Activated CD4-positive, CD25-positive, alpha-beta regulatory T cell (primary cell): ENCODE results near the gene LMAN1L.

Source experiments
- DNase-seq, 4 experiments: peaks; one replicate each; lab custom pipeline; 2025; lab: John Stamatoyannopoulos, UW

LMAN1L gene

DNA sequence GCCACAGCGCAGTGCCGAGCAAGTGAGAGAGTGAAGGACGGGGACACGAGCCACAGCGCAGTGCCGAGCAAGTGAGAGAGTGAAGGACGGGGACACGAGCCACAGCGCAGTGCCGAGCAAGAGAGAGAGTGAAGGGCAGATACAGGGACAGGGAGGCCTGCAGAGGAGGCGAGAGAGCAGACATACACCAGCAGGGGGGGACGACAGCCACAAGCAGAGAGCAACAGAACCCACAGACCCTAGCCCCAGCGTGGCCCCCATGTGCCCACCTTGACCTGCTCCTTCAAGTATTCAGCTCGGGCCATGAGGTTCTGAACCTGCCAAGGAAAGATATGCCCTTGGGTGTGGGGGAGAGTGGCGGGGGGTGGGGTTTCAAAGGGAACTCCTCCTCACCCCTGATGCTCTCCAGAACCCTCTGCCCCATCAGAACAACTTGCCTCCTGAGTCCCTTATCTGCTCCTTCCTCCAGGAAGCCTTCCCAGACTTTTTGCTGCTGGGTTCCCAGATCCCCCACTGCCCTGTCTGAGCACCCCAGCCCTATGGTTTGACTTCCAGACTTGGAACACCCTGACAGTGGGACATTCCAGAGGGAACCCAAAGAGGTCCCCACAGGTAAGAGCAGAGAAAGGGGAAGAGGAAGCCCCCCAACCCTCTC is 25.0 kb downstream of the LMAN1L start:
- DNase-seq = no peak

DNA sequence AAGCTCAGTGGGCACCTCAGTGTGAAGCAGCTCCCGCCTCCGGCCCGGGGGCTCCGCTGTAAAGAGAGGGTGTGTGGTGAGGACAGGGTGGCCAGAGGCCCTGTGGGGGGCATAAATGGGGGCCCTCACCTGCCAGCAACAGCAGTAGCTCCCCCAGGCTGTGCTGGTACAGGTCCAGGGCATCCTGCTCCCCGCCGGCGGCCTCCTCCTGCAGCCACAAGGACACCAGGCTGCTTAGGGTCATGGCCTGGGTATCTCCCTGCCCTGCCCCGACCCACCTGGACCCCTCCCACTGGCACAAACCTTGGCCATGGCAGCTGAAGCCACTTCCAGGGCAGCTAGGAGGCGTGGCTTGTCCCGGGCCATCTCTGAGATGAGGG is 25.5 kb downstream of the LMAN1L start:
- DNase-seq = no peak

DNA sequence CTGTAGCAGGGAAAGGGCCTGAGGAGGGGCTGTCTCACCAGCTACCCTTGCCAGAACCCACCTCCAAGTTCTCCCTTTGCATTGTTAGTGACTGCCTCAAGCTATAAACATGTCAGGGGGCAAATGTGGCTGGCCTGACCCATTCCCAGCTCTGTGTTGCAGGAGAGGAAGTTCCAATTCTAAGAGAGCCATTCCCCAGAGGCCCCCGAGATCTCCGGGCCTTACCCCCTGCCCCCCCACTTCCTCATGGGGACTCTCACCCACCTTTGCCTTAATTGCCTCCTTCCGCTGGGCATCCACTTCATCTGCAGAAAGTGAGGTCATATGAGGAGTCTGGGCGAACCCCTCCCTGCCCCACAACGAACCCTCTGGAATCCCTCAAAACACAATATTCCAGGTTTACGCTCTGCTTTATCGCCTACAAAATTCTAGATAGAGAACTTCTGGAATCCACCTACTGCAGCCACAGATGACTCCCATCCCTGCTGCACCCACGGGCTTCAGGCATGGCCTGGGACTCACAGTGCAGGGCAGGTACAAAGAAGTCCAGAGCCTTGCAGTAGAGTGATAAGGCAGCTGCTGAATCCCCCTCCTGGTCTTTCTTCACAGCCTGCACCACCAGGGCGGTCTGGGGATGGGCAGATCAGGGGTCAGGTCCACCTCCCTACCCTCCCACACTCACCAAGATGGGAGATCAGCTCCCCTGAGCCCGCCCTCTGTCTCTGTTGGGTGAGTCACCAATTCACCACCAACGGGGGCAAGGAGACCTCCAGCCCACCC is 26.3 kb downstream of the LMAN1L start:
- no peak for DNase-seq

DNA sequence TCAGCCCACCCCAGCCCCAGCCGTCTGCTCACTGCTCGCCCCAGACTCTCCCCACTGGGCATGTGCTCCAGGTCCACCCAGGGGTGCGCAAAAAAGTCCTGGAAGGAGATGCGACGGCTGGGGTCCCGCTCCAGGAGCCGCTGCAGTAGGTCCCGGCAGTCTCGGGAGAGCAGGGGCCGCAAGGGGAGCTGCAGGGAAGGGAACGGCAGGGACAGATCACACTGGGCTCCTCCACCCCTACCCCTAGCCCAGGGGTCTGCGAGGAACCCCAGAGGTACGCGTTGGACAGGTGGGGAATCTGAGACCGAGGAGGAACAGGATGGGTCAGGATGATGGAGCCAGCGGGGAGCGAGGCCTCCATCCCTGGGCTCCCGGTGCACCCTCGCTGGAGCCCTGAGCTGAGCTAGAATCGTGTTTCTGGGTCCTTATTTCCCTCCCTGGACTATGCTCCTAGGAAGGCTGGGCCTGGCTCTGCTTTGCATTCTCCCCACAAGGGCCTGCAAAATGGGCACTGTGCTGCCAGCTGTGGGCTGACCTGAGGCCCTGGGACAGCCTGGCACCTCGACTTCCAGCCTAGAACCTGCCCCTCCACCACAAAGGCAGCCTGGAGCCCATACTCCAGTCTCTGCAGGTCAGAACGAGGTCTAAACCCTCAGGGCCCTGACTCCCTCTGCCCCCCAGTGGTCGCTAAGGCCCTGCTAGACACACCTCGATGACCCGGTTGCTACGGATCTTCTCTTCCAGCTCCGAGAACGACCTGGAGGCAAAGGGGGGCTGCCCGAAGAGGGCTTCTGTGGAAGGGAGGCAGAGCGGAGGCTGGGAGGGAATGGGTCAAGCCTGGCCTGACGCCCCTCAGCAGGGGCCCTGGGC is 27.1 kb downstream of the LMAN1L start:
- DNase-seq = no peak

DNA sequence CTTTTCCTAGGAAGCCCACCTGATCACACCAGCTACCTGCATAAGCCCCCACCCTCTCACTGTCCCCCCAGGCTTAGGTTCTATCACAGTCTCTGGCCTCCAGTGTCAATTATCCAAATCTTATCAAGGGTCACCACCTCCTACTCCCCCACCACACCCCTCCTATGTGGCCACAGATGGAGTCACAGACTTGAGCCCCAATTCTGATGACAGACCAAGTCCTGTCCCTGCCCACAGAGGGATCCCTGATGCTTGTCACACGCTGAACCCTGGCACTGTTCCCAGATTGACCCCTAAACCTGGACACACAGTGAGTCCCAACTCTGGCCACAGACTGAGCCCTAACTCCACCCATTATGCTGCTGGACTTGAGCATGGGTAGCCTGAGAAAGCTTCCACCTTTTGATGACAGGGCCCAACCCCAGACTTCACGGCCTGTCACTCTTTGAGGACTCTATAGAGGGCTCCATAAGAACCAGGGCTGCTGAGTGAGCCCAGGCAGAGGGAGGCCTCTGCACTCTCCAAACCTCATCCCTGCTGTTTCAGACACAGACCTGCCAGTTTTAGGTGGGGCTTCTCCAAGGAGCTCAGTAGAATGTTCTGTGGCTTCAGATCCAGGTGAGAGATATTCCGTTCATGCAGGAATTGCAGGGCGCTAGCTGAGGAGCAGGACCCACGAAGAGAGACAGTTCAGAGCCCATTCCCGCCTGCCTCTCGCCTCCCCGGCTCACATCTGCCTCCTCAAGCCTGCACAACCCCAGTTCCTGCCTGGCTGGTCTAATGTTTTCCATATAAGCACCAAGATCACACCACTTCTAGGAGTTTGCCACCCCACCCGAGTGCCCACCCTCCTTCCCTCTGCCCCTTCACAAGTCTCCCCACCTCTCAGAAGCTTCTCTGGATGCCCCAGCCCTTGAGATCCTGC is 28.5 kb downstream of the LMAN1L start:
- no peak for DNase-seq

DNA sequence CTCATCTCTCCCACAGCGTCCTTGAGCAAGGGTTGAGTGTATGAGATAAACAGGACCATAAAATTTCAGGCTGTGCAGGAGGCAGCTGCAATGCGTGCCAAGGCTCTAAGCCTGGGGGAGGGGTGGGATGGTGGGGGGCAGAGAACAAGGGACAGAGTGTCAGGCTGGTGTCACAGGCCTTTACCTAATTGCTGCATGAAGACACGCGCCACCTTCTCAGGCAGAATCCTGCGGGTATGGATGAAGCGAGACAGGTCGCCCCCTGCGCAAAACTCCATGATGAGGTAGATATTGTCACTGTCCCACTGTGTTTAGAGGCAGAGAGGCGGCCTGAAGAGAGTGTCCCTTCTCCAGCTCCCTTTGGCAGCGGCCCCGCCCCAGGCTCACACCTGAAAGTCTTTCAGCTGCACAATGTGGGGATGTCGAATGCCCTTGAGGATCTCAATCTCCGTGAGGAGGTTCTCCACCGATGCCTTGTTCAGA is 29.3 kb downstream of the LMAN1L start:
- DNase-seq = no peak

DNA sequence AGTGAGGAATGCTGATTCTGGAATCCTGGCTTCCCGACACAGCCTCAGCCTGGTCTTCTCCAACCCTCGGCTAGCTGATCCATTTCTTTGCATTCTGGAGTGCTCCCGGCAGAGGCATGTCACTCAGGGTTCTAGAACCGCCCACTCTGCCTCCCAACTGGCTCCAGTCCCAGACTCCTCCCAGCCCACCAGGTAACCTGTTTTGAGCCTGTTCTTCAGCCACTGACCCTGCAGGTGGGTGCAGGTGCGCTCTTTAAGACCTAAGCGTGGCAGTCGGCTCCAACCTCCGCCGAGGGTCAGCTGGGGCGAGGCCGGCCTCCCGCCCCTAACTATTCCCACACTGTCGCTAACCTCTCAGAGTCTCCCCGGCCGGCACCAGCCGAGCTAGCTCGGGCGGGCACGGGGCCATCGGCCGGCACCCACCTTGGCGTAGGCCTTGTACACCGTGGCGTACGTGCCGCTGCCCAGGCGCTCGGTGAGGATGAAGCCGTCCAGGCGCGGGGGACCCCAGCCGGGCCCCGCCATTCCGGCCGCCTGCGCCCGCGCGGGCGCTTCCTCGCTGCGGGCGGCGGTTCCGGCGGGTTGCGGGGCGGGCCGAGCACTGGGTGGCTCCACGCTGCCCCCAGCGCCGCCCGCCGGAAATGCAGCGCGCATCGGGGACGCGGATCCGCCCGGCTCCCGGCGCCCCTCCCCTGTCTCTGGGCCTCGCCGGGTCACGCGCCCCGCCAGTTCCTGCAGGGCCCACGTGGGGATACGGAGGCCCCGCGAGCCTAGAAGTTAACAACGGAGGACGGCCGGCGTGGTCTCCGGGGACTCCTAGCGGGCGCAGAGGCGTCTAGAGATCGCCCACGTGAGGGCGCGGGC is 30.2 kb downstream of the LMAN1L start, which contains the start of gene ULK3:
ULK3 (minus strand) TSS at position 576 of the 864 bp plus-strand sequence; CDS start at position 525, 51 bp downstream.
- peak; percentile 81 to 92 (median 86) for DNase-seq

DNA sequence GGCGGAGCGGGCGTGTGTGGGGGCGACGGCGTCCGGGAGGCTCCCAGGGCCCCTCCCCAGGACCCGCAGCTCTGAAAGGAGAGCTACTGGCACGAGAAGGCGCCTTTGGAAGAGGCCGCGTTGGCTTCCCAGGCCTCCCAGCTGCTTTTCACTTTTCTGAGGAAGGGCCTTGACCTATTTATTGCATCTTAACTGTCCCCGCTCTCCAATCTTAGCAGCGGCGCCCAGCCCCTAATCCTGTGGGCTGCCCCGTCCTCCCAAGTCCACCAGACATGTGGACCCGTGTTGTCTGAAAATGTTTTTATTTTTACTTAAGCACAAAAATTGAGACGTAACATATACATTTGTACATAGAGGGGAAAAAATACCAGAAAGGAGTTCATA is 30.8 kb downstream of the LMAN1L start:
- no peak for DNase-seq

DNA sequence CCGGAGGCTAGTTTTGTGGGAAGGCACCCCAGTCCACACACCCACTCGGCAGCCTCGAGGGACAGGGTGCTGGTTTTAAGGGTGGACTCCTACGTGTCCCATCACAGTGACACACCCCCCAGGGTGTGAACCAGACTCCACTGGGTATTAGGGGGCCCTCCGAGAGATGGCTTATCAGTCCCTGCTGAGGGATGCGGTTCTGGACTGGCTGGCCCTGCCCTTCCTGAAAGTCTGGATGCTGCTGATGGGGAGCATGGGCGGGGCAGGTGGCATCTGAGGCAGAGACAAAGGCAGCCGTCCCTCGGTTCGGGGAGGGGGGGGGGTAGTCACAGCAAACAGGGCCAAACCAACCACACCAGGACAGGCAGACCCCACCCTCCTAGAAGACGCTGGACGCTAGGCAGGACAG is 31.3 kb downstream of the LMAN1L start:
- no peak for DNase-seq

DNA sequence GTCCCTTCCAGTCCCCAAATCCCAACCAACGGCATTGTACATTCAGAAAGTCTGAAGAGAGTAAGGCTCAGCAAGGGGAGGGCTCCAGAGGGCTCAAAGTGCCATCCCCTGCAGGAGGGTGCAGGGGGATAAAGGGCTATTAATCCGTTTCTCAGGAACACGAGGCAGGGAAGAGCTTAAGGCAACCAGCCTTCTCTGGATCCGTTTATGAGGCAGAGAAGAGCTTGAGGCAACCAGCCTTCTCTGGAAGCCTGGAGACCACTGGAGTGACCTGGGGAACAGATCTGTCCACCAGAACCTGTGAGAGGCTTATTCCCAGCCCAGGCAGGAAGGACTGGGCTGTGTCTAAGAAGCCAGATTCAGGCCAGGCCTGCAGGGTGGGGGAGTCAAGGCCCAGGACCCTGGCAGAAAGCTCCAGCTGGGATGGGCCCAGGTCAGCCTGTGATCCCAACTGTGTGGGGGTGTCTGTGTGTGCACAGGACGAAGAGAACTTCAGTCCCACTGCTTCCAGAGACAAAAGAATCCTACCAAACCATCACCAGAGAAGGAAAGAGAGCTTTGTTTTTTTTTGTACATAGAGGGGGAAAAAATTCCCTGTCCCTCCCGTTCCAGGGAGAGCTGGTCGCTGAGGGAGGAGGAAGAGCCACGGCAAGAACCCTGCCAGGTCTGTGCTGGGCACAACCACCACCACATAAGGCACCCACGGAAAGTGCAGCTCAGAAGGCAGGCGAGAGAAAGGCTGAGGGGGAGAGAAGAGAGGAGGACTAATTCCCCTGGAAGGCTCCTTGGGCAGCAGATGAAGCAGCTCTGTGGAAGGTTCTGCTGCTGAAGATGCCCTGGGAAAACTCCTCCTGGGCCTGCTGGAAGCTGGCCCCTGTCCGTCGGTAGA is 31.9 kb downstream of the LMAN1L start:
- DNase-seq = no peak

DNA sequence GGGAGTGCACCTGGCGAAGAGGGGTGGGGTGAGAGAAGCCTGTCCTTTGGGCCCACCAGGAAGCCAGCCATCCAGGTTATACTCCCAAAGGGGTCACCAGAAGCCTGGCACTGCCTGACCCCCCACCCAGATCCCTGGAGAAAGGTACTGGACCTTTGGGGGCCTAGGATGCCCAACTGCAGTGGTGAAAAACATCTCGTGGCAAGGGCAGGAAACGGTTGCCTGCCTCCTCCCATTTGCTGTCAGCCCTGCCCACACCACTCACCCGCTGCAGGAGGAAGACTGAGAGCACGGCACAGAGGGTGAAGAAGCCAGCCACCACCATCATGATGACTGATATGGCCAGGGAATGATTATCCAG is 32.6 kb downstream of the LMAN1L start:
- DNase-seq = peak in 3 of 4 experiments; percentile 23 to 65 (median 43)

DNA sequence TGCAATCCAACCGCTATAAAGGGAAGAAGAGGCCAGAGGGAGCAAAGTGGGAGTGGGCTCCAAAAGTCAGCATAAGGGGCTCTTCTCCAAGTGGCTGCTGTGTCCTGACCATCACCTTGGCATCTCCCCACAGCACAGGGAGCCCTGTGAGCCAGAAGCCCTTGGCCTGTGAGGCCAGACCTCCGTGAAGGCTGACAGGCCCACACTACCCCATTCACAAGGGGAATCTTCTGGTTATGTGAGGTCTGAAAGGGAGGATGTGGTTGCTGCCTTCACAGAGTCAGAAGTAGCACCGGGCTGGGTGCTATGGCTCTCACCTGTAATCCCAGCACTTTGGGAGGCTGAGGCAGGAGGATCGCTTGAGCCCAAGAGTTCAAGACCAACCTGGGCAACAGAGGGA is 32.9 kb downstream of the LMAN1L start:
- no peak for DNase-seq

DNA sequence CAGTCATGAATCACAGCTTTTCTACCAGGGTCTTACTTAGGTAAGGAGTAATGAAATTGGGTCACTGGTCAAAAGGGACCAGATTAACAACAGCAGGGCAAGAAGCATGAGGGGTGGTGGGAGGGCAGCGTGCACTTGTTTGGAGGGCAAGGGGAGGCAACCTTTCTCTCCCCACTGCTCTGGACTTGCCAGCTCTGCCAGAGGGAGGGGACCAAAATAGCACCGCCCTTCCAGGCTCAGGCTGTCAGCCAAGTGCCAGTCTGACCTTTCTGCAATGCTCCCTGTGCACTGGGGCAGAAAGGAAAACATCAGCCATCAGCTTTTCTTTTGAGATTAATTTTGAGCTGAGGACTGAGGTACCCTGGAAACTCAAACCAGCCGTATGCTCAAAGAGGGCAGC is 34.8 kb downstream of the LMAN1L start:
- no peak for DNase-seq

DNA sequence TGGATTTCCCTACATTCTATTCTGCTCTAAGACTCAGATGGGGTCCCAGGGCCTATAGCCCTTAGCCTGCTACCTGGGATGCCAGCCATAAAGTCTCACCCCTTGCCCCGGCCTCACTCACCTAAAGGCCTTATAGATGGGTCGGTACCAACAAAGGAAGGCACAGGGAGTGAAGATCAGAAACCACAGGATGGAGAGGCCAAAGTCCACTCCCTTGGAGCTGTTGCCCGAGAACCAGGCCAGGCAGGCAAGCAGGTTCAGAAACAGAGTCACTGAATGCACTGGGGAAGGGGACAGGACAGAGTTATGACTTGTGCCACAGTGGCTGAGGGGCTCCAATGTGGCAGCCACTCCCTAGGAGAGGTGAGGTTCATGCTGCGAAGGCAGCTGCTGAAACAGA is 37.8 kb downstream of the LMAN1L start:
- DNase-seq = no peak

DNA sequence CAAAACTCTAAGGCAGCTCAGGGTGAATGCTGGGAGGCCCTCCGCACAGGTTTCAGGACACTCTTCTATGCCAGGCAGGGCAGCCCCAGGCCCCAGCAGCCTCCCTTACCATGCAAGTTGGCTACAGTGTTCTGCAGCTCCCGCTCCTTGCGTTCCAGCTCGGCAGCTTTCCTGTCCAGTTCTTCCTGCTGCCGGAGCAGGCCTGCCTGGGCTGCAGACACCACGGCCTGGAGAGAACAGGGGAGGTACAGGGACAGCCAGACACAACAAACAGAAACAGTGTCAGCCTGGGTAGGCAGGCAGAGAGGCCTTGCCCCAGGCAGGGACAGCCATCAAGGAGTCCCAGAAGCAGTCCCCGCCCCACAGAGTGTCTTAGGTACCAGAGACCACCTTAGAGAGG is 39.3 kb downstream of the LMAN1L start:
- no peak for DNase-seq

DNA sequence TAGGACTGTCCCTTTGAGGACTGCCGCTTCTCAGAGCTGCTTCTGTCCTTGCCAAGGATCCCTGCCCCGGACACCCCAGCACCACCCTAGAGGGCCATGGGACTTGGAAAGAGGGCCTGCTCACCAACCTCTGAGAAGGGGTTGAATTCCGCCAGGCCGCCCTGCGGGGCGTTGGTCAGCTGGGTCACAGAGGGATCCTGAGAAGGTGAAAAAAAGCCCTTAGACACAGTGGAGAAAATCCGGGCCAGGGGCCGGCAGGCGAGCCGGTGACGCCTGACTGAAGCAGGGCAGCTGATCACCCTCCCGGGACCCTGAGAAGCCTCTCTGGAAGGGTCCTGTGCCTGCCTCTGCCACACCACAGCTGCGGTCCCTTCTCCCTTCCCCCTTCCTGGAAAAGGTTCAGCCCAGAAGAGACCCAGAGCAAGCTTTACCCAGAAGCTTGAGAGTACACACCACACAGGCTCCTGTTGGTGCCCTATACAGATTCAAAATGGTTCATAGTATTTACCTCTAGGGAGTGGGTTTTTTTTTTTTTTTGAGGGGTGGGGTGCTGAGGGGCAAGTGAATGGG is 41.9 kb downstream of the LMAN1L start:
- no peak for DNase-seq

DNA sequence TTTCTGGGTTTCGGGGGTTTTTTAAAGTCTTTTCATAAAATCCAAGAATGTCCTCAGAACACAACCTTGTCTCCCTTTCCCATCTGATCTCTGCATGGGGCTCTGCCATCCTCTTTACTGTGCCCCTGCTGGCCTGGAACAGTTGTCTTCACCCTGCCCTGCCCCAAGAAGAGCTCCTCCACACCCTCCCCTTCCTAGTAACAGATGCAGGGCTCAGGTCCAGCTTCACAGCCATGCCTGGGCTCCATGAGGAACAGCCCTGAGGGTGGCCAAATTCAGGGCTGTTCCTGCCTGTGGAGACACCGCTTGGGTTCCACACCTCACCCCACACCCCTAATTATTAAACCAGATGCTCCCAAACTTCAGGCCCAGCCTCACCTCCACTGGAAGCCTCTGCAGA is 43.2 kb downstream of the LMAN1L start:
- DNase-seq = no peak

DNA sequence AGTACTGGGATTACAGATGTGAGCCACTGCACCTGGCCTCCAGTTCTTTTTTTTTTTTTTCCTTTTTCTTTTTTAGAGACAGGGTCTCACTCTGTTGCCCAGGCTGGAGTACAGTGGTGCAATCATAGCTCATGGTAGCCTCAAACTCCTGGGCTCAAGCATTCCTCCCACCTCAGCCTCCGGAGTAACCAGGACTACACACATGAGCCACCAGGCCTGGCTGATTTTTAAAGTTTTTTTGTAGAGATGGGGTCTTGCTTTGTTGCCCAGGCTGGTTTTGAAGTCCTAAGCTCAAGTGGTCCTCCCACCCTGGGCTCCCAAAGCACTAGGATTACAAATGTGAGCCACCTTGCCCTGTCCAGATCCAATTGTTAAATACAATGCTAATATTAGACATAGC is 43.9 kb downstream of the LMAN1L start:
- no peak for DNase-seq

DNA sequence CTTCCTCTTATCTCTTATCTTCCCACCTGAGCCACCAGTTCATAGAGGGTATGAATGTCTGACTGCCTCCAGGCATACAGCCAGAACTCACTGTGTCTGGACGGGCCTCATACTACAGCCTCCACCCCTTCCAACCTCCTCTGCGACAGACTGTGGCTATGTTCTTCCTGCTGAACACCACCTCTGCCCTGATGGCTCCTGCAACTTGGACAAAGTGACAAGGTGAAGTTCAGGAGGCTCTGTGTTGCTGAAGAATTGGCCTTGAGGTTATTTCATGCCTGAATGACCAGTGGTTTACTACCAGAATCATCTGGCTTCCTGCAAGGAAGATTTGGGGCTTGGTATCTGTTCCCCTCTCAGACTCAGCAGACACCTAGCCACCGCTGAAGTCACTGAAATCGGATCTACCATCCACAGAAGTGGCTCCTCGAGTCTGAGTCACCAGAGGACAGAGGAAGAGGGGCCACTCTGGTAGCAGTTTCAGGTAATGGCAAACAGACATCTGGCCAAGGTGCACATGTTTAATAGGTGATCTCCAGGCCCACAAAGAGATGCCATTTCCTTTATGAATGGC is 44.5 kb downstream of the LMAN1L start:
- no peak for DNase-seq
